Forelimb muscle (tissue), 1 donor: ENCODE data around the gene SHROOM4. TPM values are rescaled to one million over a fixed set of nuclear protein-coding genes. Genes with fewer than 3 reads are reported as not detected.

Experiments
- DNase-seq: peaks from one replicate; pipeline ENCODE4 v3.0.0-alpha.2; 2013; ENCODE audit warnings: low read depth
- polyA plus RNA-seq: library from polyadenylated mRNA; unstranded; fragments of 120-200 nt; gene quantifications from one replicate; pipeline ENCODE4 v1.2.1, GENCODE V29; 2013; ENCODE audit not compliant: insufficient read length

SHROOM4 gene
- polyA plus RNA-seq, 1 donor = 4.3 TPM

GRCh38 chrX:50787099-50787498 lies 26.9 kb downstream of the SHROOM4 start:
- DNase-seq = no peak

- DNase-seq = no peak
Observed at GRCh38 chrX:50780144-50780543, 33.9 kb downstream of the SHROOM4 start.

DNA sequence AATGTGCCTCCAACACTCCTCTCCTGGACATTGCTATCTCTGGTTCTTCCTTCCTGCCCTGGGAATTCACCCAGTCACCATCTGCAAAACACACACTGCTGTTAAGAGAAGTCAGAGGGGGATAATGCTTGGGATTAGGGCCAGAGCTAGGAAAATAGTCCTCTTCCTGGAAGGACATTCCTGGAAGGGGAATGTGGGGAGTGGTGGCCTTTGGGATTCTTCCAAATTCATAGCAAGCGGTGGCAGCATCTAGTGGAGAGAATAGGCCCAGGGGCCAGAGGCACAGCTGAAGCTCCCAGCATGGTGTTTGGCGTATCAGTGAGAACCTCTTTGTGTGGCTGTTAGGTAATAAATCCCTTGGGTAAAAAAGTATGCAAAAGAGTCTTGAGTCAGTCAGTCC lies 34.3 kb downstream of the SHROOM4 start:
- DNase-seq = no peak

GRCh38 chrX:50778272-50778671 lies 35.7 kb downstream of the SHROOM4 start:
- DNase-seq = no peak

DNA sequence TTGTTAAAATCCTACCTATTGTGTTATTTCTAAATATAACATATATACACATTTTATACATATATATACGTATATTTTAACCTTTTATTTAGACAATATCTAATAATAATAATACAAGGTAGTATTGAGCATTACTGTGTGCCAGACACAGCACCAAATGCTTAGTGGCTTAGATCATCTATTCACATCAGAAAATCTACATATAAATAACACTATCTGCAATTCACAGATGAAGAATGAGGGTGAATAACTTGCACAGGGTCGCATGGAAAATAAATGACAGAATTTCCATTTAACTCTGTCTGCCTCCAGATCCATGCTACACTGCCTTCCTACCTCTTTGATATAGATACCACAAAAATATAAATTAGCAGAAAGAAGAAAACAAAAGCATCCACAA lies 37.7 kb downstream of the SHROOM4 start:
- DNase-seq = no peak

DNA sequence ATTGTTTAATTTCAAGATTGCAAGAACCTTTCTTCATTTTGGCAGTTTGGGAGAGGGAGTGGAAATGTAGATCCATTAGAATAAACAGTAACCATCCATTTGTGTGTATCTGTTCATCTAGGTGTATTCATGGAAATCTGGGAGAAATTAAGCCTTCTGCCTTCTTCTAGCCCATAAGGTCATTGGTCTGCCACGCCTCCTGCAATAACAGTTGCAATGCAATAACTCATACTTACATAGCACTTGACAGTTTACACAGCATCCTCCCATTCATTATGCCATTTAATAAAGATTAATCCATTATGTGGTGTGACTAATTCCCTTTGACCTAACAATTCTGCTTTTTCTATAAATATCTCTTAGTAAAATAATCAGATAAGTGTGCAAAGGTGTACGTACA lies 42.6 kb downstream of the SHROOM4 start:
- DNase-seq = no peak

DNA sequence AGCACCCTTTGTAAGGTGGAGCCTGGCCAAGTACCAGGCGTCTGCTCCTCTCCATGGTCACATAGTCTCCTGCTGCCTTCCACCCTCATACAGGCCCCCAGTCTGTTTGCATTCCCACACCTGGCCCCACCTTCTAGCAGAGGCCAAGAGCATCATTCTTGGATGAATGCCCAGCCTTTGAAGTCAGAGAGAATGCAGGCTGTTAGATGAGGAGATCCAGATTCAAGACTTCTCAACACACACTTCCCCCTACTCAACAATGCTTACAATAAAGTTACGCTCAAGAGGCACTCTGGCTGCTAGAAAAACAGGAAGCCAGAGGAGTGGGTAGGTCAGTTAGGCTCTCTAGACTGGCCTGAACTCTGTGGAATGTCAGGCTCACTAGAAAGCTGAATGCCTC lies 43.3 kb downstream of the SHROOM4 start:
- no peak for DNase-seq

- DNase-seq = no peak
Observed at GRCh38 chrX:50769389-50770063, 44.5 kb downstream of the SHROOM4 start.

DNA sequence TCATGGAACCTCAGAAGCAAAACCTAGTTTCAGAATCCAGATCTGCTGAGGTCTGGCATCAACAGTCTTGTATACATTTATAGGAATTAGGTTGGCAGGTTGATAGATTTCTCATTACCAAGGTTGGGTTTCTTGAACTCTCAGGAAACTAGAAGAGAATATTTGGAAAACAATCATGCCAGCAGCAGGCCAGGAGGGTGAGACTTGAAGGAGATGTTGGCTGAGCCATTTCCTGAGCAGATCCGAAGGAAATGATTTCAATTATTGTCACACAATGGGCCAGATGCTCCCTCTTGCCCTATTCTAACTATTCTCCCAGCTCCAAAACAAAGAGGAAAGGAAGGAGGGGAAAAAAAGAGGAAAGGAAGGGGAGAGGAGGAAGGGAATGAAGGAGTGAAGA lies 45.2 kb downstream of the SHROOM4 start:
- no peak for DNase-seq

DNA sequence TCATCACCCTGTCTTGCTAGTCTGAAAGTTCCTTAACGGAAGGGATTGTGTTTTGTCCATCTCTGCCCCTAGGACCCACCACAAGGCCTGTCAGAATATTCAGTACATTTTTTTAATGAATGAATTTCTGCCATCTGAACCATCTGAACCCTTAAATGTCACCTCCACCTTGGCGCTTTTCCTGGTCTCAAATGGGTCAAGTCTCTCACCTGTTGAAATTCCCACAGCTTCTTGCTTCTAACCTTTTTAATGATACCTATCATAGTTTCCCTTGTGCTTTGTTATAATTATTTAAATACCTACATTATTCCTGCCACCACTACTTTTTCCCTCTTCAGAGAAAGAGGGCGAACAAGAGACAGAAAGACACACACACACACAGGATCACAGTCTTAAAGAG lies 48.0 kb downstream of the SHROOM4 start:
- no peak for DNase-seq

- DNase-seq = no peak
Observed at GRCh38 chrX:50762578-50762977, 51.4 kb downstream of the SHROOM4 start.

GRCh38 chrX:50756276-50756675 lies 57.7 kb downstream of the SHROOM4 start:
- DNase-seq = no peak

- DNase-seq = no peak
Observed at GRCh38 chrX:50751091-50751490, 62.9 kb downstream of the SHROOM4 start.

DNA sequence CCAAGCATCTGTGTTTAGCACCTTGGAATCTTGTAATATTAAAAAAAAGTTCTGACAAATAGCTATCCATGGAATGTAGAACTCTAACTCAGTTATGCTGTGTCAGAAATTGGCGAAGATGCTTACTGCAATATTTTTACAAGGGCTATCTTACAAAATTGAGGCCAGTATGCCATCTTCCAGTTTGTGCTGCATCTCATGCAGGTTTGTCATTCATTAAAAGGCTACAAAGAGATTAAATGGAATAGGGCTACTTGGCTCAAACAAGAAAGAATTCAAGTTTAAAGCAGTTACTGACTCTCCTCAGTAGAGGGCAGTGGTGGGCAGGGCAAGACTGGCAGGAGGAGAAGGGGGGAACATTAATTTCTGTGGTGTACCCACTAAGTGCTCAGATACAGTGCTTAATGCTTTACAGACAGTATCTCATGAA lies 66.5 kb downstream of the SHROOM4 start:
- no peak for DNase-seq

GRCh38 chrX:50736656-50737055 lies 77.3 kb downstream of the SHROOM4 start:
- DNase-seq = no peak

DNA sequence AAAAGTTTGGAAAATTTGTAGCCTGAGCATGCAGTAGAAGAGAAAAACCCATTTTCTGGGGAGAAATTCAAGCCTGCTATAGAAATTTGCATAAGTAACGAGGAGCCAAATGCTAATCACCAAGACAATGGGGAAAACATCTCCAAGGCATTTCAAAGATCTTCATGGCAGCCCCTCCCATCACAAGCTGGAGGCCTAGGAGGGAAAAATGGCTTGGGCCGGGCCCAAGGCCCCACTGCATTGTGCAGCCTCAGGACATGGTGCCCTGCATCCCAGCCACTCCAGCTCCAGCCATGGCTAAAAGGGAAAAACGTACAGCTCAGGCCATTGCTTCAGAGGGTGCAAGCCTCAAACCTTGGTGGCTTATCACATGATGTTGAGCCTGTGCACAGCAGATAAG lies 87.7 kb downstream of the SHROOM4 start:
- no peak for DNase-seq

DNA sequence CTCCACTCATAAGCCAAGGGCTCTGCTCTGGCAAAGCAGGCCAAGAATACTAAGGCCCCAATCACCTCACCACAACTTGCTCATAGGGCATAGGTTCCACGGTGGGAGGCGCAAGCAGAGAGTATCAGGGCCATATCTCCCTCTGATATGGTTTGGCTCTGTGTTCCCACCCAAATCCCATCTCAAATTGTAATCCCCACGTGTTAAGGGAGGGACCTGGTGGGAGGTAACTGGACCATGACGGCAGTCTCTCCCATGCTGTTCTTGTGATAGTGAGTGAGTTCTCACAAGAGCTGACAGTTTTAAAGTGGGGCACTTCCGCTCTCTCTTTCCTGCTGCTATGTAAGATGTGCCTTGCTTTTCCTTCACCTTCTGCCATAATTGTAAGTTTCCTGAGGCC lies 88.7 kb downstream of the SHROOM4 start:
- no peak for DNase-seq

DNA sequence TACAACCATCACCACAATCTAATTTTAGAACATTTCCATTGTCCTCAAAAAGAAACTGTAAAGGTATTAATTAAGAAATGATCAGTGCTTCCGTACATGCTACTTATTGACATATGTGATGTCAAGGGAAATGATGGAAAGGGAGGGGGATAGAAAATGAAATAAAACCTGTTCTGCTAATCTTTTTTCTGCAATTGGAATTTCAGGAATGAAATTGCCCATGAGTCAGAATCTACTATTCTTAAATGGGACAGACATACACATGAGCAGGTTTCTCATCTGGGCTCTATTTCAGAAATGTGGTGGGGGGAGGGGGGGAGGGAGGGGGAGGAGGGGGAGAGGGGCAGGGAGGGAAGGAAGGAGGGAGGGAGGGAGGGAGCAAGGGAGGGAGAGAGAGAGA lies 91.0 kb downstream of the SHROOM4 start:
- no peak for DNase-seq

- no peak for DNase-seq
Observed at GRCh38 chrX:50721764-50722521, 92.1 kb downstream of the SHROOM4 start.

DNA sequence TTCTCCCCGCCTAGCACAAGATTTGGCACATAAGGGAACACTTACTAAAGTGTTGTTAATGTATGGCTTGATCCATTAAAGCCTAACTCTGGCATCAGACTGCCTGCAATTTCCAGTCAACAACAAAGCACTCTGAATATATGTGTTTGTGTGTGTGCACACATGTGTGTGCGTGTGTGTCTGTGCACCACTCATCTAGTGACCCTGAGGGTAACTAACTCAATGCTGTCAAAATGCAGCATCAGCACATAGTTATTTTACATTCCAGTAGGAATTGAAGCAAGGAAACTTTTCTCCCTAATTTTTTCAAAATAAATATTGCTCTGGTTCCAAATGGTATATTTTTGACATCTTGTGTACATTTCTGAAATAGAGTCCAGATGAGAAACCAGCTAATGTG lies 94.4 kb downstream of the SHROOM4 start:
- DNase-seq = no peak

GRCh38 chrX:50718776-50719175 lies 95.2 kb downstream of the SHROOM4 start:
- no peak for DNase-seq

- no peak for DNase-seq
Observed at GRCh38 chrX:50716706-50717105, 97.3 kb downstream of the SHROOM4 start.

- DNase-seq = no peak
Observed at GRCh38 chrX:50712777-50713176, 101.2 kb downstream of the SHROOM4 start.

- DNase-seq = no peak
Observed at GRCh38 chrX:50711907-50712306, 102.1 kb downstream of the SHROOM4 start.
